GM23248 (cell line): ENCODE measurements around the gene APOM.

Experiments used
- EZH2 ChIP-seq: fragments of 200-600 bp; sonication (generic); IDR thresholded peaks from 2 replicates; pipeline ENCODE4 v1.6.1; 2018; ENCODE audit warnings: antibody characterized with exemption, mild to moderate bottlenecking; ENCODE audit not compliant: insufficient read depth, poor library complexity, severe bottlenecking
- EZH2phosphoT487 ChIP-seq: fragments of 200-600 bp; sonication (generic); IDR thresholded peaks from 2 replicates; pipeline ENCODE4 v1.6.1; 2018; ENCODE audit warnings: antibody characterized with exemption, moderate library complexity, mild to moderate bottlenecking, low read depth; ENCODE audit not compliant: insufficient read depth

DNA sequence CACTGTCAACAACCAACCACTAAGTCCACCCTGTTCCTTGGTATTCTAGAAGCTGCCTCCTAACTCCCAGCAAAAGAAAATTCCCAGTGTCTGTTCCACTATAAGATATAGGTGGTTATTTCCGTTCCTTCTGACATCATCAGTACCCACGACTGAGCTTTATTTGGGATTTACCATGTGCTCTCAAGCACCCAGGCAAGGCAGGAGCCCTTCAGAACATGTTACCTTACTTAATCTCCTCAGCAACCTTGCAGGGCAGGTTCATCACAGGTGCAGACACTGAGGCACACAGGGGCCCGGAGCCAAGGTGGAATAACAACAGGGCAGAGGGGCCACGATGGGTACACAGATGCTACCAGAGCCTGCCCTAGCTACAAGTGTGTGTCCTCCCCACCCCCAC lies 36.7 kb downstream of the APOM start:
- no peak for TF ChIP-seq EZH2phosphoT487
- TF ChIP-seq EZH2 = no peak
